GM12878 (cell line): Measurements from ENCODE around the gene SPACA1. TPM values are rescaled to one million over a fixed set of nuclear protein-coding genes. Genes with fewer than 3 reads are reported as not detected.

Experiments
- ATAC-seq: fragments of 200-7000 bp; cut with Tn5 transposase; 3 replicates; pipeline ENCODE4 v1.9.1; 2020; ENCODE audit warnings: mild to moderate bottlenecking, moderate library complexity
- BruUV-seq: library from RNA; stranded (reverse); fragments of 400-500 nt; replicated peaks from 2 replicates; lab custom pipeline; 2021; lab: Mats Ljungman, UMichigan
- CTCF ChIA-PET: fragments of 300-600 bp; sonication (Branson Sonifier 250); formaldehyde crosslinking; extraction: SDS; loops from one replicate; lab custom pipeline; 2021; ENCODE audit warnings: inconsistent platforms; lab: Yijun Ruan, JAX
- POLR2A ChIA-PET: fragments of 350-600 bp; formaldehyde crosslinking; extraction: SDS; loops from one replicate; lab custom pipeline; 2021; ENCODE audit warnings: inconsistent platforms; lab: Charles Lee
- RAD21 ChIA-PET: fragments of 300-600 bp; sonication (Branson Sonifier 250); formaldehyde crosslinking; loops from one replicate; lab custom pipeline; 2023; ENCODE audit warnings: antibody characterized with exemption; ENCODE audit not compliant: unreplicated experiment; lab: Charles Lee
- SMC1A ChIA-PET: fragments of 300-600 bp; sonication (Branson Sonifier 250); formaldehyde crosslinking; loops from one replicate; lab custom pipeline; 2023; ENCODE audit not compliant: unreplicated experiment, uncharacterized antibody; lab: Charles Lee
- DNase-seq: peaks from one replicate; pipeline ENCODE4 v3.0.0-alpha.2; 2011; ENCODE audit warnings: low read depth, low spot score
- FAIRE-seq: peaks from 3 replicates; lab custom pipeline; 2011; peaks lifted over from hg19 to GRCh38; lab: Jason Lieb, UNC
- H2AFZ ChIP-seq: 2 replicates; pipeline ENCODE4 v1.6.0; 2011; ENCODE audit warnings: low read depth, low read length, control low read depth; ENCODE audit not compliant: control insufficient read depth
- H3K27ac ChIP-seq: 2 replicates; pipeline ENCODE4 v1.5.1; 2011; ENCODE audit warnings: control low read depth; ENCODE audit not compliant: control insufficient read depth, insufficient read depth
- H3K27me3 ChIP-seq, 2 experiments: replicated peaks in 1 of 2; 2 replicates each; pipeline versions ENCODE4 v1.6.0 to v1.6.1; 2011; ENCODE audit warnings: low read length in 1 of 2; ENCODE audit not compliant: control insufficient read depth in 2 of 2, insufficient read depth in 2 of 2
- H3K36me3 ChIP-seq, 2 experiments: 2 replicates each; pipeline ENCODE4 v1.5.1; 2011; ENCODE audit warnings: low read length in 1 of 2; ENCODE audit not compliant: control insufficient read depth in 2 of 2, insufficient read depth in 2 of 2
- H3K4me1 ChIP-seq: 2 replicates; pipeline ENCODE4 v1.6.1; 2011; ENCODE audit warnings: mild to moderate bottlenecking, low read length, moderate library complexity, mixed read lengths; ENCODE audit not compliant: control insufficient read depth, insufficient read depth
- H3K4me2 ChIP-seq: 2 replicates; pipeline ENCODE4 v1.6.0; 2011; ENCODE audit warnings: control low read depth; ENCODE audit not compliant: control insufficient read depth, insufficient read depth
- H3K4me3 ChIP-seq: fragments of 200-600 bp; sonication (generic); 2 replicates; pipeline ENCODE4 v1.5.1; 2016
- H3K79me2 ChIP-seq: 2 replicates; pipeline ENCODE4 v1.6.0; 2011; ENCODE audit warnings: low read length; ENCODE audit not compliant: control insufficient read depth, insufficient read depth
- H3K9ac ChIP-seq: 2 replicates; pipeline ENCODE4 v1.8.0; 2011; ENCODE audit warnings: low read length, control low read depth, mixed read lengths; ENCODE audit not compliant: control insufficient read depth, insufficient read depth
- H3K9me3 ChIP-seq: replicated peaks from 3 replicates; pipeline ENCODE4 v1.5.1; 2011; ENCODE audit warnings: mild to moderate bottlenecking, low read length; ENCODE audit not compliant: control insufficient read depth, insufficient read depth
- H4K20me1 ChIP-seq: 2 replicates; pipeline ENCODE4 v1.6.0; 2011; ENCODE audit not compliant: control insufficient read depth, insufficient read depth
- CHD2 ChIP-seq: IDR thresholded peaks from 2 replicates; pipeline ENCODE4 v1.6.1; 2011; ENCODE audit warnings: low read depth, low read length, improper control_type of control experiment, borderline replicate concordance
- EGR1 ChIP-seq, 2 experiments: IDR thresholded peaks; 1 replicate in 1 of 2; 2 replicates in 1 of 2; pipeline ENCODE4 v1.6.1; 2011 to 2012; ENCODE audit warnings: low read depth in 2 of 2, low read length in 2 of 2, borderline replicate concordance in 1 of 2, mild to moderate bottlenecking in 1 of 2, moderate library complexity in 1 of 2
- IKZF2 ChIP-seq, 2 experiments: fragments of 450-650 bp; IDR thresholded peaks; 2 replicates each; pipeline ENCODE4 v1.6.1; 2017; ENCODE audit warnings: mild to moderate bottlenecking in 2 of 2, moderate library complexity in 2 of 2
- IRF5 ChIP-seq: fragments of 450-650 bp; IDR thresholded peaks from 2 replicates; pipeline ENCODE4 v1.6.1; 2017; ENCODE audit warnings: borderline replicate concordance
- KDM1A ChIP-seq: fragments of 200-600 bp; sonication (generic); IDR thresholded peaks from 2 replicates; pipeline ENCODE4 v1.6.1; 2016; ENCODE audit warnings: borderline replicate concordance
- MEF2A ChIP-seq: IDR thresholded peaks from 2 replicates; pipeline ENCODE4 v1.6.1; 2011; ENCODE audit warnings: low read depth, mild to moderate bottlenecking, low read length, moderate library complexity; ENCODE audit not compliant: insufficient read depth
- MXI1 ChIP-seq: fragments of 150-350 bp; IDR thresholded peaks from 2 replicates; pipeline ENCODE4 v1.6.1; 2011; ENCODE audit warnings: low read depth, mild to moderate bottlenecking, inconsistent platforms, low read length, improper control_type of control experiment
- NFYB ChIP-seq: IDR thresholded peaks from 2 replicates; pipeline ENCODE4 v1.6.1; 2011; ENCODE audit warnings: low read depth, mild to moderate bottlenecking, low read length, improper control_type of control experiment, moderate library complexity; ENCODE audit not compliant: insufficient read depth
- REST ChIP-seq: IDR thresholded peaks from 2 replicates; pipeline ENCODE4 v1.6.1; 2012; ENCODE audit warnings: mild to moderate bottlenecking, low read depth, low read length
- SKIL ChIP-seq: fragments of 450-650 bp; IDR thresholded peaks from 2 replicates; pipeline ENCODE4 v1.6.1; 2017; ENCODE audit warnings: mild to moderate bottlenecking, low read depth, inconsistent platforms; ENCODE audit not compliant: poor library complexity, severe bottlenecking
- YBX1 ChIP-seq: fragments of 450-650 bp; IDR thresholded peaks from 2 replicates; pipeline ENCODE4 v1.6.1; 2016; ENCODE audit warnings: antibody characterized with exemption
- YY1 ChIP-seq: IDR thresholded peaks from 2 replicates; pipeline ENCODE4 v1.6.1; 2011; ENCODE audit warnings: low read depth, mild to moderate bottlenecking, low read length
- ZNF687 ChIP-seq: fragments of 450-650 bp; IDR thresholded peaks from 2 replicates; pipeline ENCODE4 v1.6.1; 2017; ENCODE audit warnings: mild to moderate bottlenecking, moderate library complexity
- WGBS: methylation state at CpG from one replicate; pipeline ENCODE4 v1.1.6; 2016; ENCODE audit warnings: low lambda C conversion rate; ENCODE audit not compliant: insufficient replicate concordance, insufficient coverage; ENCODE audit errors: missing lambda C conversion rate; 5-methylcytosine and 5-hydroxymethylcytosine counted together
- in situ Hi-C: fragments of 300-500 bp; cut with MboI; formaldehyde crosslinking; loops from 9 replicates; pipeline ENCODE4 v1.14.3; 2018; ENCODE audit warnings: mixed read lengths
- intact Hi-C: fragments of 100-400 bp; cut with micrococcal nuclease; formaldehyde crosslinking; loops from one replicate; pipeline ENCODE4 v1.14.2; 2022; ENCODE audit not compliant: unreplicated experiment
- polyA plus RNA-seq, 11 experiments: library from polyadenylated mRNA; depleted of rRNA in 4 of 11; unstranded in 6 of 11; stranded (reverse) in 5 of 11; fragments of >200 nt; fragmentation: Nextera tagmentation in 4 of 11; fragmentation: Illumina TruSeq in 1 of 11; extraction: Ambion mirVana in 4 of 11; extraction: Trizol in 1 of 11; gene quantifications; 1 replicate in 1 of 11; 2 replicates in 10 of 11; pipeline versions ENCODE4 v1.2.1 to v1.2.3, GENCODE V29; 2011 to 2016; ENCODE audit warnings: inconsistent platforms in 2 of 11, missing spikeins in 2 of 11, low read depth in 1 of 11
- total RNA-seq, 4 experiments: library from RNA; depleted of rRNA in 3 of 4; stranded (reverse); fragments of >200 nt in 3 of 4; fragmentation: Illumina TruSeq in 1 of 4; extraction: Trizol in 1 of 4; gene quantifications; 2 replicates each; pipeline versions ENCODE4 v1.2.1 to v1.2.3, GENCODE V29; 2013 to 2021

SPACA1 gene
- total and polyA plus RNA-seq, 10 of the 15 experiments (the other 5 are each of a cell fraction or from before 2014, with no cell fraction given): not detected

GRCh38 chr6:88008411-88008810, 39.2 kb upstream of the SPACA1 start:
- BruUV-seq: no TSS peak
- no peak overlapping the region for H3K4me2 ChIP-seq
- H3K27ac ChIP-seq: no peak overlapping the region
- intact Hi-C loops (no loop called here), in situ Hi-C loops (no loop called here)
- no peak overlapping the region for H3K4me3 ChIP-seq
- RAD21 ChIA-PET: no interaction called here
- WGBS: 66% methylated on average over 4 of the region's 4 CpGs
- SMC1A ChIA-PET: interaction anchor here (0.8 to 1.0 kb wide), 2 partner anchors 16 to 75 kb away, joined by 3 read pairs; no protein-coding TSS in a partner anchor
- no peaks in the 10 kb centered on the region for H3K9me3 ChIP-seq
- H3K27me3 ChIP-seq: no peaks in the 10 kb centered on the region
- H4K20me1 ChIP-seq: no peaks in the 10 kb centered on the region
- DNase-seq (no peak), ATAC-seq (no peak), FAIRE-seq (no peak)
- no peak overlapping the region for H2AFZ ChIP-seq
- H3K4me1 ChIP-seq: no peaks in the 10 kb centered on the region
- no peak overlapping the region for H3K9ac ChIP-seq
- CTCF ChIA-PET: no interaction called here
- no peaks in the 10 kb centered on the region for H3K79me2 ChIP-seq
- H3K36me3 ChIP-seq: no peaks in the 10 kb centered on the region
- POLR2A ChIA-PET: no interaction called here
- TF ChIP-seq MXI1: no peak
- TF ChIP-seq MEF2A: no peak
- TF ChIP-seq CHD2: no peak
- TF ChIP-seq YY1: no peak
- TF ChIP-seq IRF5: no peak
- TF ChIP-seq REST: no peak
- no peak for TF ChIP-seq ZNF687
- TF ChIP-seq YBX1: no peak
- TF ChIP-seq SKIL: no peak
- no peak for TF ChIP-seq IKZF2 (IDR thresholded peaks at IDR 0.05)
- TF ChIP-seq NFYB: no peak
- no peak for TF ChIP-seq KDM1A
- TF ChIP-seq EGR1 (IDR thresholded peaks at IDR 0.05; ENCODE audit: borderline replicate concordance in 1 of 2, low read depth in 2 of 2, low read length in 2 of 2): no peak
